AG04449 (cell line): Measurements from ENCODE around the gene ATP6V0A4.

ENCODE experiments used
- CTCF ChIA-PET: fragments of 350-600 bp; formaldehyde crosslinking; extraction: SDS; loops from one replicate; lab custom pipeline; 2021; ENCODE audit warnings: antibody characterized with exemption; lab: Yijun Ruan, JAX
- POLR2A ChIA-PET: fragments of 400-600, 350-600 bp; formaldehyde crosslinking; extraction: SDS; loops from one replicate; lab custom pipeline; 2020; ENCODE audit warnings: antibody characterized with exemption, inconsistent platforms; lab: Yijun Ruan, JAX
- DNase-seq: peaks from one replicate; pipeline ENCODE4 v3.0.0-alpha.2; 2010; ENCODE audit warnings: low read depth, low spot score
- H3K4me3 ChIP-seq: 2 replicates; pipeline ENCODE4 v1.5.1; 2011; ENCODE audit warnings: low read depth, mild to moderate bottlenecking, control low read depth, low read length
- TF ChIP-seq, protein P1 (sequence below): IDR thresholded peaks from one replicate; pipeline ENCODE4 v1.5.1; 2011; ENCODE audit warnings: mild to moderate bottlenecking, moderate library complexity, low read length, control low read depth, inconsistent platforms; ENCODE audit not compliant: insufficient read depth; ENCODE audit errors: missing control alignments

Gene ATP6V0A4

DNA sequence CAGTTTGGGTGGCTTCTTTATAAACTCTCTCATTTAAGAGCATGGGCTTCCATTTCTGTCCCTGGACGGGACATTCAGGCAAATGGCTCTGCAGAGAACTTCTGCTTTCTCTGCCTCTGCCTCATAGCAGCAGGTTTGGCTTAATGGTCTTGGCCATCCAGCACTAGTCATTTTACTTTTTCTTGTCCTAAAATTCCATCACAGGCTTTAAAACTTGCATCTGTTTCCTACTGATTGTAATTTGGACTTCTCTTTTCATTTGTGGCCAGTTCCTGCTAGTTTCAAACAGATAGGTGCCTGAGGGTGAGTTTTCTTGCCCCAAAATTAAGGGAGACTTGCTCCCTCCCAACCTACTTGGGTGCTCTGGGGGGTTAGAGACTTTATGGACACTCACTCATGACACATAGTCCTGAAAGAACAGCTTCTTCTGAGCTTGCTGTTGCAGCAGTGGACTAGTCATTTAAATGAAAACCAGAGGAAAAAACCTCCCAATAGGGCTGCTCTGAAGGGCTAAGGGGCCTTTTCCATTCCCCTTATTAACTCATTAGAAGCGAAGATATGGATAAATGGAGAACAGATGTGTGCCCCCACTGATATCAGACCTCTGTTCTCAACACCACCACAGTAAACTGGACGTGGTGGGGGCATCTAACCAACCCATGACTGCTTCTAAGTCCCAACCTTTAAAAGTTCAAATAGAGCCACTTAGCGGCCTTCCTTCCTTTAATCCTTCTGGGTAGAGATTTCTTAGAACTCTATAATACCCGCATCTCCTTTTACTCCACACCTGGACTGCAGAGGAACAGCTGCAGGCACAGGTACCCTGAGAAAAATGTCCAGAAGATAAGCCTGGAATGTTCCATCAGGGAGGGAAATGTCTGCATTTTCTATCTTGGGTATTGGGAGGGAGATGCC, 135.7 kb downstream of the ATP6V0A4 start:
- no peak for DNase-seq
- TF ChIP-seq, protein P1, sequence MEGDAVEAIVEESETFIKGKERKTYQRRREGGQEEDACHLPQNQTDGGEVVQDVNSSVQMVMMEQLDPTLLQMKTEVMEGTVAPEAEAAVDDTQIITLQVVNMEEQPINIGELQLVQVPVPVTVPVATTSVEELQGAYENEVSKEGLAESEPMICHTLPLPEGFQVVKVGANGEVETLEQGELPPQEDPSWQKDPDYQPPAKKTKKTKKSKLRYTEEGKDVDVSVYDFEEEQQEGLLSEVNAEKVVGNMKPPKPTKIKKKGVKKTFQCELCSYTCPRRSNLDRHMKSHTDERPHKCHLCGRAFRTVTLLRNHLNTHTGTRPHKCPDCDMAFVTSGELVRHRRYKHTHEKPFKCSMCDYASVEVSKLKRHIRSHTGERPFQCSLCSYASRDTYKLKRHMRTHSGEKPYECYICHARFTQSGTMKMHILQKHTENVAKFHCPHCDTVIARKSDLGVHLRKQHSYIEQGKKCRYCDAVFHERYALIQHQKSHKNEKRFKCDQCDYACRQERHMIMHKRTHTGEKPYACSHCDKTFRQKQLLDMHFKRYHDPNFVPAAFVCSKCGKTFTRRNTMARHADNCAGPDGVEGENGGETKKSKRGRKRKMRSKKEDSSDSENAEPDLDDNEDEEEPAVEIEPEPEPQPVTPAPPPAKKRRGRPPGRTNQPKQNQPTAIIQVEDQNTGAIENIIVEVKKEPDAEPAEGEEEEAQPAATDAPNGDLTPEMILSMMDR = no peak
- CTCF ChIA-PET = no interaction called here
- POLR2A ChIA-PET = no interaction called here
- H3K4me3 ChIP-seq = no peak overlapping the region

DNA sequence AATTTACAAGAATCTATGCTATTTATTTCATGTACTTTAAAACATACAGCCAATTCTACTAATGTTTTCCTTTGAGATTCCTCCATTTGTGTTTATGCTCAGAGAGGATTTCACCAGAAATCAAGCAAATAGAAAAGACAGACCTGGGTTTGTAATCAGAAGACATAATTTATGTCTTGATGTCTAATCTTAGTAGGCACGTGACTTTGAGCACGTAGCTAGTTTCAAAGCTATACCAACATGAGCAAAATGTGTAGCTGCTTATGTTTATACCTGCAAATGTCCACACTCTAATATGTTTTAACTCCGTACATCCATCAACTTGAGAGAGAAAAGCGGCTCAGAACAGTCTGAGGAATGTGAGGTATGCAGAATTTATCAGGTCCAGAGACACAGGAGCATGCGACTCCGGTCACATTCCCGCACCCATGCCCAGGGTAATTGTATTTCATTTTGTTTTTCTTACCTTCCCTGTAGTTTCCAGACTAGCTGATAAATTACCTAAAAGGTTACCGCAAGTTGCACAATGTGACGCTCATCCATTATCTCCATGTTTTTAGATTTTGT, 136.8 kb downstream of the ATP6V0A4 start:
- ChIA-PET CTCF (no interaction called here), POLR2A (no interaction called here)
- DNase-seq = no peak
- TF ChIP-seq, protein P1 = no peak
- no peak overlapping the region for H3K4me3 ChIP-seq

DNA sequence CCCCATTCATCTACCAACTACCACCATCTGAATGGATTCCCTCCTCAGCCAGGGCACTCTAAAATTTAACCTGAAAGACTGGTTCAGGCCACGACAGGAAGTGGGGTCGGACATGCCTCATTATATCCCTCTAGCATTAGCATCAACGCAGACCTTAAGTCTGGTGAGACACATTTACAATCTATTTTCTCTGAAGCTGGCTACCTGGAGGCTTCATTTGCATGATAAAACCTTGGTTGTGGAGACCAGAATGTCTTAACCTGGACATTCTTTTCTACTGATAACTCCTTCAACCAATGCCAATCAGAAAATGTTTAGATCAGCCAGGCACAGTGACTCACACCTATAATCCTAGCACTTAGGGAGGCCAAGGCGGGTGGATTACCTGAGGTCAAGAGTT, 139.1 kb downstream of the ATP6V0A4 start:
- DNase-seq = no peak
- ChIA-PET CTCF (no interaction called here), POLR2A (no interaction called here)
- H3K4me3 ChIP-seq = no peak overlapping the region
- TF ChIP-seq, protein P1 = no peak

DNA sequence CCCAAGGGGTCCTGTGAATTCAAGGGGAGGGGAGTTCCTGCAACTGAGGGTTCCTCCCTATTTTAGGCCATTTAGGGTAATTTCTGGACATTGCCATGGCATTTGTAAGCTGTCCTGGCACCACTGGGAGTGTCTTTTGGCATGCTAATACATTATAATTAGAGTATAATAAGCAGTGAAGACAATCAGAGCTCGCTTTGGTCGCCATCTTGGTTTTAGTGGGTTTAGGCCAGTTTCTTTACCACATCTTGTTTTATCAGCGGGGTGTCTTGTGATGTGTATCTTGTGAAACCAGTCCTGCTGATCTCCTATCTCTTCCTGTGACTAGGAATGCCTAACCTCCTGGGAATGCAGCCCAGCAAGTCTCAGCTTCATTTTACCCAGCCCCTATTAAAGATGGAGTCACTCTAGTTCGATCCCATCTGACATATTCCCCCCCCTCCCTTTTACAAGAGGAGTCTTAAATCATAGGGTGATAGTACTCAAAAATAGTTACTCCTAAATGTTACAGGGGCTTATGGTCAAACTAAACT, 140.1 kb downstream of the ATP6V0A4 start:
- TF ChIP-seq, protein P1 = no peak
- POLR2A ChIA-PET = no interaction called here
- H3K4me3 ChIP-seq = no peak overlapping the region
- CTCF ChIA-PET = no interaction called here
- DNase-seq = no peak

DNA sequence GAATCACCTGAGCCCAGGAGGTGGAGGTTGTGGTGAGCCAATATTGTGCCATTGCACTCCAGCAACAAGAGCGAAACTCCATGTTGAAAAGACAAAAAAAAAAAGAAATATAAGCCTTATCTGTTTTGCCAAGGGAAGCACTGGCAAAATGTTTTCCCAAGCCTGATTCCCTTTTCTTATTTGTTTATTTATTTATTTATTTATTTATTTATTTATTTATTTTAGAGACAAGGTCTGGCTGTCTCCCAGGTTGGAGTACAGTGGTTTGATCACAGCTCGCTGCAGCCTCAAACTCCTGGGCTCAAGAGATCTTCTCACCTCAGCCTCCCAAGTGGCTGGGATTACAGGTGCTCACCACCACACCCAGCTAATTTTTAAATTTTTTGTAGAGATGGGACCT, 141.0 kb downstream of the ATP6V0A4 start:
- no peak overlapping the region for H3K4me3 ChIP-seq
- TF ChIP-seq, protein P1 = no peak
- POLR2A ChIA-PET = no interaction called here
- no peak for DNase-seq
- CTCF ChIA-PET = no interaction called here
